GM12891 (cell line): Measurements from ENCODE around the gene CDH23.
A peak's percentile ranks its signal among the peaks of the same experiment; 100 is the strongest.

ENCODE experiments used
- DNase-seq: peaks from one replicate; pipeline ENCODE4 v3.0.0; 2011; ENCODE audit warnings: low spot score; ENCODE audit not compliant: insufficient read length
- FAIRE-seq: peaks from 2 replicates; lab custom pipeline; 2011; peaks lifted over from hg19 to GRCh38; lab: Jason Lieb, UNC
- PAX5 ChIP-seq: IDR thresholded peaks from 2 replicates; pipeline ENCODE4 v1.6.1; 2011; ENCODE audit warnings: low read length, moderate library complexity, mild to moderate bottlenecking; ENCODE audit not compliant: insufficient read depth, severe bottlenecking
- POLR2A ChIP-seq: IDR thresholded peaks from 2 replicates; pipeline ENCODE4 v1.6.1; 2011; ENCODE audit warnings: low read depth, low read length, control low read depth
- POLR2AphosphoS5 ChIP-seq: IDR thresholded peaks from 2 replicates; pipeline ENCODE4 v1.6.1; 2011; ENCODE audit warnings: low read depth, low read length, control low read depth
- POU2F2 ChIP-seq: IDR thresholded peaks from 2 replicates; pipeline ENCODE4 v1.6.1; 2011; ENCODE audit warnings: low read depth, mild to moderate bottlenecking, control low read depth, low read length, moderate library complexity
- SPI1 ChIP-seq: IDR thresholded peaks from 2 replicates; pipeline ENCODE4 v1.6.1; 2011; ENCODE audit warnings: low read depth, low read length, control low read depth
- TAF1 ChIP-seq: IDR thresholded peaks from 2 replicates; pipeline ENCODE4 v1.6.1; 2011; ENCODE audit warnings: low read depth, low read length, control low read depth

The CDH23 gene

GRCh38 chr10:71542478-71542877 is 145.8 kb downstream of the CDH23 start:
- DNase-seq (no peak), FAIRE-seq (no peak)
- no peak for TF ChIP-seq POLR2AphosphoS5
- TF ChIP-seq PAX5, result no peak
- no peak for TF ChIP-seq TAF1
- TF ChIP-seq POU2F2, result no peak
- no peak for TF ChIP-seq SPI1
- no peak for TF ChIP-seq POLR2A

GRCh38 chr10:71543608-71544170 is 147.0 kb downstream of the CDH23 start:
- TF ChIP-seq SPI1, result no peak
- TF ChIP-seq PAX5, result no peak
- no peak for TF ChIP-seq TAF1
- TF ChIP-seq POU2F2, result no peak
- no peak for TF ChIP-seq POLR2A
- no peak for TF ChIP-seq POLR2AphosphoS5
- no peak for FAIRE-seq
- no peak for DNase-seq

DNA sequence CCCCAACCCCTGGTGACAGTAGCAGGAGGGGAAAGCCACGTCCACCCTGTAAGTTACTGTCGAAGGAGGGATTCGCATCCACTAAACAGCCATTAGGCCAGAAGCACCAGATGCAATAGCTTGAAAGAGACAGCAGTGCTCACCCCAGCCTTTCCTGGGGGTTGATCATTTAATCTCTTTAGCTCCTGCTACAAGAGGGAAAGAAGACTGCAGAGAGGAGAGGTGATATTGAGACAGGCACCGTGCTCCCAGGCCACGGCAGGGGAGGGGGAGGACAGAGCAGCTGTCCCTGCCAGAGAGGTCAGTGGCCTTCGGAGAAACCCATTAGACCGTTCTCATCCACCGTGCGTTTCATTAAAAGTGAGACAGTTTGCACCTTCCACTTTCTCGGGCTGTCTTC is 148.3 kb downstream of the CDH23 start:
- FAIRE-seq (no peak), DNase-seq (no peak)
- TF ChIP-seq POLR2A (no peak), POLR2AphosphoS5 (no peak), POU2F2 (no peak), TAF1 (no peak), PAX5 (no peak), SPI1 (no peak)

DNA sequence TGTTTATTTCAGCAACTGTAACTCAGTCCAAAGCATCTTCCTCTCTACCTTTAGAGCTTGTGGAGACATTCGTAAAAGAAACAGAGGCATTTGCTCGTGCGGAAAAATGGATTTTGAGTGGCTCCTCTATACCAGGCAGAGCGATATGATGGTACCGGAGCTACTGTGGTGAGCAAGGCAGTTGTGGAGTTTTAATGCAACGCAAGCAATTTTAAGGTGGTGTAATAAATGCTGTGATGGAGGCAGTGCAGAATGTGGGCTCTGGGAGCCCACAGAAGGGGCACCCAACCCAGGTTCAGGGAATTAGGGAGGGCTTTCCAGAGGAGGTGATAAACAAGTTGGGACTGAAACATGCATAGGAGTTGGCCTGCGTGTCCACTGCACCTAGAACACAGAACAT is 149.5 kb downstream of the CDH23 start:
- FAIRE-seq (no peak), DNase-seq (no peak)
- TF ChIP-seq POLR2AphosphoS5 (no peak), POLR2A (no peak)

DNA sequence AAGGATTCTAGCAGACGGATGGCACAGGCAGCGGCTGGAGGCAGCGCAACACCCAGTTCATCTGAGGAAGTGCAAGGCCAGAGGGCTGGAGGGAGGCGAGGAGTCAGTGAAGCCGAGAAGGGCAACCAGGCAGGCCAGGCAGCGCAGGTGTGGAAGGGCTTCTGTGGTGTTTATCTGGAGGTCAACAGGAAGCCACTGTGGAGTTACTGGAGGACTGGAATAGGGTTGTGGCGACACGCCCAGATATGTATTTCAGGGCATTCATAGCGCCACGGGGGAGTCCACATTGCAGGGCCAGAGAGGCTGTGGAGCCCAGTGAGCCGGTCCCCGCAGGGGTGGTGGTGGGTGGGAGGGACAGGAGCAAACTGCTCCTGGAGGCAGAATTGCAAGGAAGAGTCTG is 150.6 kb downstream of the CDH23 start:
- TF ChIP-seq POLR2A, result no peak
- no peak for TF ChIP-seq PAX5
- no peak for TF ChIP-seq SPI1
- no peak for TF ChIP-seq POLR2AphosphoS5
- no peak for TF ChIP-seq POU2F2
- no peak for TF ChIP-seq TAF1
- DNase-seq (no peak), FAIRE-seq (no peak)

- TF ChIP-seq POLR2A (no peak), POLR2AphosphoS5 (no peak), TAF1 (no peak), SPI1 (no peak), PAX5 (no peak), POU2F2 (no peak)
- FAIRE-seq, result peak; percentile 5
- peak; percentile 47 for DNase-seq
These were observed 151.4 kb downstream of the CDH23 start for GRCh38 chr10:71547876-71548846.

DNA sequence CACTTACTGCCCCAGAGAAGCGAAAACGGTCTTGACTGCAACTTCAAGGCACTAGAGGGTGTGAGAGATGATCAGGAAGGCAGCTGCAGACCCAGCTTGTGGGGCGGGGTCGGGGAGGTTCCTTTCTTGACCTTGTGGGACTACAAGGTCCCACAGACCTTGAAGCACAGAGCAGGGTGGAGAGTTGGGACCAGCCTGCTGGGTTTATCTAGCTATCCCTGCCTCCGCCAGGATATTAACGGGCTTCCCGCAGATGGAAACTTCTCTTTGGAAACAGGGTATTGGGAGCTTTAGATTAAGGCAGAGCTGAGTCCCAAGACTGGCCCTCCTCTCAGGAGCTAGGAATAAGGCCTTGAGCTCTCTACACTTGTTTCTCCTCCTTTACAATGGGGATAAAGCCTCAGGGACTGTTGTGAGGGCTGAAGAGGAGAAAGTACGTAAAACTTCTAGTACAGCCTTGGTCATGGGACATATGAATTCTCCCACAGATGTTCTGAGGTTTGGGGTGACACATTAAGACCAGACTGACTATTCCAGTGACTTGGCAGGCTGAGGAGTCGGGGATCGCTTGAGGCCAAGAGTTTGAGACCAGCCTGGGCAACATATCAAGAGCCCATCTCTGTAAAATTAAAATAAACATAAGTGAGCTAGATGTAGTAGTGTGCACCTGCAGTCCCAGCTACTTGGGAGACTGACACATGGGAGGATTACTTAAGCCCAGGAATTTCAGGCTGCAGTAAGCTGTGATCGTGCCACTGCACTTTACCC is 153.2 kb downstream of the CDH23 start:
- TF ChIP-seq POLR2A (no peak), SPI1 (no peak)
- no peak for FAIRE-seq
- DNase-seq, result no peak

DNA sequence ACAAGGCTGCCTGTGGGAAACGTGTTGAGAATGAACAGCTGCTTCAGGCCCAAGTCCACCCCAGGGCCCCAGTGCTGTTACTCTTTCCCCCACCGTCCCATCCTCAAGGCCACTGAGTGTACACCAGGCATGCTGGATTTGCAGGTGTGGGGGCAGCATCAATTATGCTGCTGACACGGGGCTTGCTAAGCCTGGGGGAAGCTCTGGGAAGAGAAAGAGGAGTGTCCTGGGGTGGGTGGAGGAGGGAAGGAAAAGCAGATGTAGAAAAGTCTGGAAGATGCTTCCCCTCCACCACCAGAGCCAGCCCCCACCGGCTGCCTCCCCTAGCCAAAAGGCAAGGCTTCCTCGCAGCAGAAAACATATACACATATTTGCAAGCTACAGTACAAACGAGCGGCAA is 153.9 kb downstream of the CDH23 start:
- TF ChIP-seq TAF1 (no peak), POLR2AphosphoS5 (no peak)
- FAIRE-seq, result no peak
- no peak for DNase-seq

- no peak for FAIRE-seq
- TF ChIP-seq SPI1 (no peak), PAX5 (no peak), POLR2A (no peak), POU2F2 (no peak), POLR2AphosphoS5 (no peak), TAF1 (no peak)
- DNase-seq, result no peak
These were observed 155.2 kb downstream of the CDH23 start for GRCh38 chr10:71551970-71552369.

GRCh38 chr10:71553432-71553831 is 156.7 kb downstream of the CDH23 start:
- FAIRE-seq (no peak), DNase-seq (no peak)
- TF ChIP-seq PAX5 (no peak), TAF1 (no peak), POU2F2 (no peak; the same call in 1 of the 2 replicates), SPI1 (no peak), POLR2A (no peak), POLR2AphosphoS5 (no peak)

GRCh38 chr10:71554671-71555070 is 158.0 kb downstream of the CDH23 start:
- TF ChIP-seq POLR2A (no peak), SPI1 (no peak), POLR2AphosphoS5 (no peak), POU2F2 (no peak), PAX5 (no peak), TAF1 (no peak)
- FAIRE-seq, result no peak
- DNase-seq, result no peak
